A549 (cell line): ENCODE data around the gene FGGY.

Experiments
- CTCF ChIP-seq: fragments of >200 bp; sonication (Bioruptor Twin); formaldehyde crosslinking; IDR thresholded peaks from 3 replicates; pipeline ENCODE4 v1.5.1; 2016
- FOSB ChIP-seq: fragments of 250-450 bp; sonication (Bioruptor Pico); IDR thresholded peaks from 2 replicates; pipeline ENCODE4 v1.5.0; 2020; ENCODE audit warnings: mild to moderate bottlenecking, moderate library complexity
- FOSL2 ChIP-seq, 2 experiments: fragments of 450-650 bp in 1 of 2; fragments of >200 bp in 1 of 2; sonication (Bioruptor Twin) in 1 of 2; formaldehyde crosslinking; IDR thresholded peaks; 2 replicates each; pipeline versions ENCODE4 v1.5.0 to v1.6.1; 2016 to 2020; ENCODE audit warnings: mild to moderate bottlenecking in 1 of 2, moderate library complexity in 1 of 2
- GATA3 ChIP-seq: IDR thresholded peaks from 2 replicates; pipeline ENCODE4 v1.6.1; 2012; ENCODE audit warnings: borderline replicate concordance
- HMGXB4 ChIP-seq: fragments of 250-450 bp; sonication (Bioruptor Pico); IDR thresholded peaks from 2 replicates; pipeline ENCODE4 v1.5.0; 2021; ENCODE audit warnings: mild to moderate bottlenecking, moderate library complexity, borderline replicate concordance
- NPAS2 ChIP-seq: fragments of 250-450 bp; sonication (Bioruptor Pico); IDR thresholded peaks from 2 replicates; pipeline ENCODE4 v1.8.0; 2022; ENCODE audit warnings: mild to moderate bottlenecking, moderate library complexity, borderline replicate concordance
- POLR2A ChIP-seq: IDR thresholded peaks from 2 replicates; pipeline ENCODE4 v1.6.1; 2012; ENCODE audit warnings: mild to moderate bottlenecking, low read length

GRCh38 chr1:59295618-59296017 lies 1.3 kb upstream of the FGGY start:
- TF ChIP-seq CTCF (no peak), NPAS2 (CRISPR knock-in tag) (no peak), GATA3 (no peak), FOSB (CRISPR knock-in tag) (no peak), POLR2A (no peak), HMGXB4 (CRISPR knock-in tag) (no peak), FOSL2 (IDR thresholded peaks at IDR 0.05) (no peak), FOSL2 (CRISPR knock-in tag; IDR thresholded peaks at IDR 0.05) (no peak)
